NCI-H1930 (cell line): ENCODE results near the gene SYCP2.

Experiments
- DNase-seq, 2 experiments: peaks; one replicate each; lab custom pipeline; 2025; lab: John Stamatoyannopoulos, UW

The SYCP2 gene

DNA sequence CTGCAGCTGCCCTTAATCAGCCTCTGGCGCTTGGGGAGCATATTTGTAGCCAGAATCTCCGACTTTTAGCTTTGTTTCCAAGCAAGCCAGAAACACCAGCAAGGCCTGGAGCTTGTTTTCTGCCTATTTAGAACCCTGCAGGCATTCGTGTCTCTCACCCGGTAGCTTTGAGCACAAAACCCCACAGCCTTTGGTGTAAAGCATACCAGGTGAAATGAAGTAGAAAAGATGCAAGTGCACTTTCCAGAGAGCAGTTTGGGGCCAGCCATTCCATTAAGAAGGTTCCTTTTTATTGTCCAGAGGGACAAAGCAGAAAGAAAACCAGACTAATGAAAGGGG lies 7.5 kb upstream of the SYCP2 start:
- DNase-seq: no peak

DNA sequence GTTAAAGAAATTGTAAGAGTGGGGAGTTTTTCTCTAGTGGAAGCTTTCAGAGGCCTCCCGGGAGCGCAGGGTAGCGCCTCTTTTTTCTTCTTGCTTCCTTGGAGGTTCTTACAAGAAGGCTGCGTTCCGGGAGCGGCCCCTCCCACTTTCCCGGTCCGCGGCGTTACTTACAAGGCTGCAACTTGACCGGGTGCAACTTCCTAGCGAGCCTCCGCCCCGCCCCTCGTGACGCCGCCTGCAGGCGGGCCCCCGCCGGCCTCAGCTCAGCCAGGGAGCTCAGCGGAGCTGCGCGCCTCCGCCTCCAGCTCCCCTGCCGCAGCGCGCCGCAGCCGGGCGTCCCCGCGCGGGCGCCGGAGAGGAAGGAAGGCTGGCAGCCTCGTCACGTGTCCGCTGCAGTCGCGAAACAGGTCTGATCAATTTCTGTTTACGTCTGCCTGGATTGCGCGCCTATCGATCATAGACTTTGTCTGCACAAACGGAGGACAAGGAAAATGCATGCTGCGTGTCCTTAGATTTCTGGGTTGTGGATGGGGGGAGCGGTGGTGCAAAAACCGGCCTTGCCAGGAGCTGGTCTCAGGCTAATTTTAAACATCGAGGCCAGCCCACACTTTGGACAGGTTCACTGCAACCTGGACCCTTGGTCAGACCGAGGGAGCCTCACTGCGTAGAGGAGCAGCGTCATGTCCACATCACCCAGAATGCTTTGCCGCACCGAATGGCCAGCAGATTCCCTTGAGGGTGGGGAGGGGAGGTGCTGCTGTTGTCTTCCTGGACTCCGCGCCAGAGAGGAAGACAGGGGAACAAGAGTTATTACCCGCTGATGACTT lies 6.9 kb upstream of the SYCP2 start, which contains the start of the genes FAM217B and PPP1R3D:
Gene FAM217B (plus strand): TSS at position 261 of the 827 bp plus-strand sequence. CDS start 3,555 bp downstream, outside the sequence.
Gene PPP1R3D (minus strand): TSS at position 177 of the 827 bp plus-strand sequence. CDS start 374 bp downstream, outside the sequence.
- DNase-seq: peak; percentile 85 to 94

DNA sequence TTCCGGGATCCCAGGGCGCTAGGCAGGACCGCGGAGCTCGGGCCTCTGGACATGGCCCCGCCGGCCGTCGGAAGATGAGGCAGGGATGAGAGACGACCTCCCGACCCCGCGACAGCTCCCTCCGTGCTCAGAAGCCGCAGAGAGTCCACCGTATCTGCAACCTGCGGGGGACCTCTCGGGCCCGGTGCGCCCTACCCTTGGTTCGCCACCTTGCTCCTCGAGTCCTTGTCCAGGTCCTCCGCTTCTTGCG lies 6.4 kb upstream of the SYCP2 start:
- no peak for DNase-seq

DNA sequence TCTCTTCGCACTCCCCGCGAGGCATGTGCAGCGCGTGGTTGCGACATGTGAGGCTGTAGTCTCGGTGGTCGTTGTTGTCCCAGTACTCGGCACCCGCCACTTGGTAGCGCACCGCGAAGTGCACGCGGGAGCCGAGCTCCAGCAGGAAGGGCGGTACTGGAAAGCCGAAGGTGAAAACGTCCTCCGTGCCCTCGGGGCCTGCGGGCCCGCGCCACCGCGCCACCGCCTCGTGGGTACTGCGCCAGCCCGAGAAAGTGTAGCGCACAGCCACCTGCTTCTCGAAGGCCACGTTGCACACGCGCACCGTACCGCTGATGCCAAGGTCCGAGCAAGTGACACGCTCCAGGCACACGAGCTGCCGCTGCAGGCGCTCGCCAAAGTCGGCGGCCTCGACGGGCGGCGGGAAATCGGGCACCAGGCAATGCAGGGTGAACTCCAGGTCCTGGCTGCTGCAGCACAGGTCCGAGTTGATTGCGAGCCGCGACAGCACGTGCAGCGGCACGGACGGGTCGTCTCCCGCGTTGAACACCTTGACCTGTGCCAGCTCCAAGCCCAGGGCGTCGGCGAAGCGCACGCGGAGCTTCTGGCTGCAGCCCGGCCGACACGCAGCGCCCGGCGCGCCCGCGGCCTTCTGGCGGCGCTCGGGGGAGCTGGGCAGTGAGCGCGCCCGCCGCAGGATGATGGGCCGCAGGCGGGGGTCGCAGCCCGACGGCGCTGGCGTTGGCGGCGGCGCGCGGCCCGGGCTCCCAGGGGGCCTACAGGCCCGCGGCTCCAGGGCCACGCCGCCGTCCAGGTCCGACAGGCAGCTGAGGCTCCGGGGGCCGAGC lies 5.8 kb upstream of the SYCP2 start:
- DNase-seq: no peak

DNA sequence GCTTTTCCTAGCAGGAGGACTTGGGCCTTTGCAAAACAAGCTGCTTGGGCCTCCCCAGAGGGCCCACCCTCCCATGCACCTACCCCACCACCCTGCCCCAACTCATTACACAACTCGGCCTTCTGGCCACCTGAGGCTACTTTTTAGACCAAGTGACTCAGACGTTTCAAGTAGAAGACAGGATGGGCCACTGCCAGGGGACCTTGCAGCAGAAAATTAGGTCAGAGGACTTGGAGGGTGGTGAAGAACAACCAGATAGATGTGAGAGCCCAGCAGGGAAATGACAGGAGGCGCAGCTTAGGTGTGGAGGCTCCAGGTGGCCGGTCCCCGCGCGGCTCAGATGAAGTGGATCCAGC lies 5.2 kb upstream of the SYCP2 start:
- DNase-seq: no peak

DNA sequence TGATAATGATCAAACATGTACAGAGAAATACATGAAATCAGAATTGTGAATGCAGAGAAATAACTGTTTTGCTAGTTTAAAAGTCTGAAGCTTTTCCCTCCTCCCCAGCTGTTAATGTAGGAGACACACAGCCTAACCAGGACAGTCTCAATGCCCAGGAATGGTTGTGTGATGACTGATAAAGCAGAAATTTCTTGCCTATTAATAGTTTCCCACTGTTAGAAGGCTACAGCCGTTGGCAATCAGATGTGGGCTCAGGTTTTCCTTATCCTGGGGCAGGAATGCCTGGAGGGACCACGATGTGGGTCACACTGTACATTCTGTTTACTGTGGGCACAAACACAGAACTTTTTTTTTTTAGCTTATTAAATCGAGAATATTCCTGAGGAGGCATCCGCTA lies 4.8 kb upstream of the SYCP2 start:
- DNase-seq: no peak

DNA sequence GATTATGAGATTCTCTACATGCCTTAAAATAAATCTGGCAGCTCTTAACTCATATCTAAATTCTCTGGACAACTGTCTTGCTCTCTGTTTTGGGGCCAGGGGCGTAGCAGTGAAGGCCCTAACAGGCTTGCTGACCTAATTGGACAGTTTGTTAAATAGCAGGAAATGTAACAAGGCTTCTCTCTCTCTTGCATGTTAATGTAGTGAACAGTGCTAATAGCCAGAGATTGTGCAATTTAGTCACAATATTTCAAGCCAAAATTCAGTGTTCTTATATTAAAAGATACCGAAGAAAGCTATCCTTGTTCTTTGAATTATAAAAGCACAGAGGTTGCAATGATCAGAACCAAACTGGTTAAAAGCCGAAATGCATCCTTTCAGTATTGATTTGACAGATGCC lies 3.7 kb upstream of the SYCP2 start:
- no peak for DNase-seq

DNA sequence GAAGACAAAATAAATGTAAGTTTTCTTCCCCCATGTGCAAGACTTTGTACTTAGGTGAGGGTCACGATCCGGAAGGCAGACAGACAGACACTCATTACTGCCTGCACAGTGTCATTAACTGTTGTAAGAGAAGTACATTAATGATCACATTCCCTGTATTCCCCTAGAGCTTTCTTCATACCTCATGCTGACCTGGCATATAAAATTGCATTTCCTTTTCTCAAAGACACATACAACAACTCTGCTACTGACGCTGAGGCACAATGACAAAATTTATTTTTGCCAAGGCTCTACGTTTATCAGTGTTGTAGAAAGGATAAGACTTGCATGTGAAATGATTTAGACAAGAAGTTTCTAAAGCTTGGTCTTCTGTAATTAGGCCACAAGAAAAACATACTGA lies 3.0 kb upstream of the SYCP2 start:
- no peak for DNase-seq

DNA sequence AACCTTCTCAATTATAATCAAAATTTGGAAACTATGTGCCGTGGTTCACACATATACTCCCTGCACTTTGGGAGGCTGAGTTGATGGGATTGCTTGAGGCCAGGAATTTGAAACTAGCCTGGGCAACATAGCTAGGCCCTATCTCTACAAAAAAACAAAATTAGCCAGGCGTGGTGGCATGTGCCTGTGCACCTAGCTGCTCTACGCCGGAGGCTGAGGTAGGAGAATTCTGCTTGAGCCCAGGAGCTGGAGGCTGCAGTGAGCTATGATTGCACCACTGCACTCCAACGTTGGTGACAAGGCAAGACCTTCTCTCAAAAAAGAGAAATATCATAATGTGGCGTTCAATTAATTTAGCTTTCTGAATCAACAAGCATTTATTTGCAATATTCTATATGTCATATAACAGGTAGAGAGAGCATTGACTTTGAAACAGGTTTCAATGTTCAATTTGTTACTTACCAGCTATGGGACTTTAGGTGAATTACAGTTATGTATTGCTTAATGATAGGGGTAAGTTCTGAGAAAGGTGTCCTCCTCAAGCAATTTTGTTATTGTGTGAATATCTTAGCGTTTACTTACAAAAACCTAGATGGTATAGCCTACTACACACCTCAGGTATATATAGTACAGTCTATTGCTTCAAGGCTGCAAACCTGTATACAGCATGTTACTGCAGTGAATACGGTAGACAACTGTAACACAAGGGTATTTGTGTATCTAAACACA lies 2.2 kb upstream of the SYCP2 start:
- no peak for DNase-seq

DNA sequence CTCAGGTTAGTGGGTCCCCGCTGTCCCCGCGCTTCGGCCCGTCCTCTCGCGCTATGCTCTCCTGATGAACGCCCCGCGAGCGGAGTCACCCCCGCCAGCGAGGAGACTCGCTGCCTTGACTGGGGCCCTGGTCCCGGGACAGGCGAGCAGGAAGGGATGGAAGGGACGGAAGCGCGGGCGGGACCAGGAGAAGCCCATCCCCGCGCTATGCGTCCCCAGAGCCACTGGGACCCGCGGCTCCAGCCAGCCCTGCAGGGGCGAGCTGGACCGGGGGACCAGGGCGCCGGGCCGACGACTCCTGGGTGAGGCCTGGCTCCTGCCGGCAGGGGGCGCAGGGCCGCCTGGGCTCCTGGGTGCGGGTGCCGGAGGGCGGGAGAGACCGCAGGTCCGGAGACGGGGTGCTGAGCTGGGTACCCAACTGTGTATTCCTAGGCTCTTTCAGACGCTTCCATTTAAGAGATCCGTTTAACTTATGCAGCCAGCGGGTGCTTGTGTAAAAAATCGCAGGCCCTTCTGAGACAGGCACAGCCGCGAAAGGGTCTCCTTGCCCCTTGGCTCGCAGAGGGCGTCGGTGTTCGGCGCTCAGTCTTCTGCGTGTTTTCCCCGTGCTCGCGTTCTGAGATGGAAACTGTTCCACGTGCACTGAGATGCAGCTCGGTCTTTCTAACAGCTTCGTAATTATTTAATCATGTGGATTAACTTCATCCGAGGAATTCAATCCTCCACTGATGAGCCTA lies 580 bp upstream of the SYCP2 start:
- DNase-seq: no peak

DNA sequence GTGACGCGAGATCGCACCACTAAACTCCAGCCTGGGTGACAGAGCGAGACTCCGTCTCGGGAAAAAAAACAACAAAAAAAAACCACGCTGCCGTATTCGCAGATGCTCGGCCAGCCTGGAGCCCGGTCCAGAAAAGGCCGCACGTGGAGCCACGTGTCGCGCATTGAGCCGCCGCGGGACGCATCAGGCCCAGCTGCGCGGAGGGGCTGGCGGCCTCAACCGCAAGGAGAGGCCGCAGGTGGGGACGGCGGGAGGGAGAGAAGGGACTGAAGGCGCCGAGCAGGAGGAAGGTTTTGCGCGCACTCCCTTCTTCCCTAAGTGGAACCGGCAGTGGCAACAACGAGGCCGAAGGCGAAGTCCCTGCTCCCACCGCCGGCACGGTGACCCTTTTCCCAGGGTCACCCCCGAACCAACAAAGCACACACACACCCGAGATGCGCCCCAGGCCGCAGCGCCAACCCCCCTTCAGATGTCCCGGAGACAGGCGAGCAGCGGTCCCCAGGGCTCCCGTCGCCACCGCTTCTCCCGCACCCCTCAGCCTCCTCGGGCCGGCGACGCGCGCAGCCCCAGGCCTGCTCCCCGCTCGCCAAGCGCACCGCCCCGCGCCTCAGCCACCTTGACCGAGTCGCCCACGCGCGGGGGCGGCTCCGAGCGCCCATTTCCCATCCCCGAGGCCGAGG lies 681 bp downstream of the SYCP2 start:
- DNase-seq: no peak

DNA sequence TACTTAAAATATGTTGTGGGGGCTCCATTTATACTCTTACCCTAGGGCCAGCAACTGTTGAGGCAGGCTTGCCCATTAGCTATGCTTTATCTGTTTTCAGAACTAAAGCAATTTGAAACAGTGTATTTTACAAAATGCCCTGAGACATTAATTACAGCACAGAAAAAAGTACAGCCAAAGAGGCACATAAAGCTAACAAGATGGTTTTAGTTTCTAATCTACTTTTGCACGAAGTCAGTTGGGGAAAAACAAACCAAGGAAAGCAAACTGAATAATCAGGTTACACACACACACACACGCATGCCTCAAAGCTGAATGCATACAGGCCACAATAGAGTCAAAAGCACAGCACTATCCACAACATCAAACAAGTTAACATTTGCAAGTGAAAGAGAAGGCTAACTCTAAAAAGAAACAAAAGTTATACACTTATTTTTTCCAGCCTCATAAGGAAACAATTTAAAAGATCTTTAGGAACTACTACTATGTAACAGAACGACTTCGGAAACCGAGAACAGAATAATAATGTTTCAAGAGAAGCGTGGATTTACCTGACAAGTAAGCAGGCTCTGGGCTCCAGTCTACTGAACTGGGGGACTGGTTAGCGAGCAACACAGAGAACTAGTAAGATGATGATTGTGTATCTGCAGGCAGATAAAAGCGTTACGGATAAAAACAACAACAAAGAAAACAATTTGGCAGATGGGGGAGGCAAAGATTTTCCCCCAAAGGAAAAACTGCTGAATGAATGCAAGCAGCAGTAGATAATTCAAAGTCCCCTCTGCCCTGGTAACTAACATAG lies 1.7 kb downstream of the SYCP2 start:
- no peak for DNase-seq

DNA sequence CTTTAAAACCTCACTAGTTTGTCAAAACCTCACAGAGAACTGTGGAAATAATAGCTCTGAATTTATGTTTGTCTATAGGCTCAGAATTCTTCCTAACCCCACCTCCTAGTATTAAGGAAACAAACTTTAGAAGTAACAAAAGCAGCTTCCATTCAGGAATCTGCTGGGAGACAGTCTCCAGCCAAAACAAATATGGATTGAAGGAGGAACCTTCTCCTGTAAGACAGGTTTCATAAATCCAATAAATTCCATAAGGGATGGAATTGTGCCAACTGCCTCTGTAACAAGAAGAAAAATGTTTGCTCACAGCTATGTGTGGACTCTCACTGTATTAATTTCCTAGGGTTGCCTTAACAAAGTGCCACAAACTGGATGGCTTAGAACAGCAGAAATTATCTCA lies 7.5 kb downstream of the SYCP2 start:
- DNase-seq: no peak

DNA sequence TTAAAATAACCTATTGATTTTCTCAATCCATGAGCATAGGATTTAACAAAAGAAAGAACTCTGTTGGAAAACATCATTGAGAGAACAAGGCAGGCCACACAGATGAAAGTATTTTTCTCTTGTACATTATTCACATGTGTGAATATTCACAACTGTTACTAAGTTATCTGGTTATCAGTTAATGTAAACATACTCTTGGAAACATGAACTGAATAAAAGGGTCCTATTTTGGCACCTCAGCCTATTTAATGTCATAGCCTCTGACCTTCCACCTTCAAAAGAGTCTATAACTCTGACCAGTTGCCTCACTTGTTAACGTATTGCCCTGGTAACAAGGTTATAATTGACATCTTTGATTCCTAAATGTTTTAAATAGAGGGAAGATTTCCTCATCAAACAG lies 8.1 kb downstream of the SYCP2 start:
- no peak for DNase-seq

DNA sequence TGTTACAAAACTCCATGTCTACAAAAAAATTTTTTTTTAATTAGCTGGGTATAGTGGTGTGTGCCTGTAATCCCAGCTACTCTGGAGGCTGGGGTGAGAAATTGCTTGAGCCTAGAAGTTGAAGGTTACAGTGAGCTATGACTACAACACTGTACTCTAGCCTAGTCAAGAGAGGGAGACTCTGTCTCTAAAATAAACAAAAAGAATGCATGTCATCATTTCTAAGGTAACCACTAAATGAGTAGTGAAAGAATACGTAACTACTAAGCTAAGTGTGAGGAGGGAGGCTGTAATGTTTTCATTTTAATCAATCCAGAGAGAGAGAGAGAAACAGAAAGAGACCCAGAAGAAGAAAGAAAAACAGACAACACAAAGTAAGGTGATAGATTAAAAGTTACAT lies 9.9 kb downstream of the SYCP2 start:
- DNase-seq: no peak

DNA sequence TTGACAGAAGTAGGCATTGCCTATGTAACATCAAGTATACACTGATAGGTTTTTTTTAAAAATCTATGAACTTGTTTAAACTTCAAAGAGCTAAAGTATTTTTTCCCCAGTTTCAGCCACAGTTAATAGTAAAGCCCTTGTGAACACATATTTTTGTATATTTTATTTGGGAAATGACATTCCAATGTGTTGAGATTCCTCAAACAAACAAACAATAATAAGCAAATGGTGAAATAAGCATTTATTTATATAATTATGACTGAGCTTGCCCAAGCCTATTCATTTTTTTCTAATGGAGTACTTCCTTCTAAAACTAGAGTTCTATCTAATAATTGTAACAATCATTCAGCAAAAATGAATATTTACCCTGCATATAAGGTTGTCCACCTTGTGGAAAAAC lies 12.5 kb downstream of the SYCP2 start:
- DNase-seq: no peak

DNA sequence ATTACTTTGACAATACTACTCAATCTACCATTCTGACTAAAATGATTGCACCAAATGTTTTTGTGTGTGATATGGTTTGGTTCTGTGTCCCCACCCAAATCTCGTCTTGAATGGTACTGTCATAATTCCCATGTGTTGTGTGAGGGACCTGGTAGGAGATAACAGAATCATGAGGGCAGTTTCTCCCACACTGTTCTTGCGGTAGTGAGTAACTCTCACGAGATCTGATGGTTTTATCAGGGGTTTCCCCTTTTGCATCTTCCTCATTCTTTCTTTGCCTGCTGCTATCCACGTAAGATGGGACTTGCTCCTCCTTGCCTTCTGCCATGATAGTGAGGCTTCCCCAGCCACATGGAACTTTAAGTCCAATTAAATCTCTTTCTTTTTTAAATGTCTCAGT lies 20.8 kb downstream of the SYCP2 start:
- DNase-seq: no peak

DNA sequence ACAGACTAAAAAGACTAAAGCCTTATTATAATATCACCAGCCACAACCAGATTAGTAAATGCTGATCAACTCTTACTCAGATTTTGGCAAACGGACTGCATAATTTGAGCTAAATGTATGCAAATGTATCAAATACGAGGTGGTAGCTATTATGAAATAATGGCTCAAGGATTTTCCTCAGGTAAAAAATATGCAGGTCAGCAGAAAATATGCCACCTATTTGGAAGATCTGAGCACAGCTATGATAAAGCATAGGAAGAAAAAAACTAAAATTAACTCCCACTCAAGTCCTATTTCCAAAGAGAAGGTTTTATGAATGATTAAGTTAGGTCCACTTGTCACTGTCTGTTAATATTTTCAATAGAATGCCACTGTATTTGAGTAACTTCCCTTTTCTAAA lies 22.4 kb downstream of the SYCP2 start:
- DNase-seq: no peak

DNA sequence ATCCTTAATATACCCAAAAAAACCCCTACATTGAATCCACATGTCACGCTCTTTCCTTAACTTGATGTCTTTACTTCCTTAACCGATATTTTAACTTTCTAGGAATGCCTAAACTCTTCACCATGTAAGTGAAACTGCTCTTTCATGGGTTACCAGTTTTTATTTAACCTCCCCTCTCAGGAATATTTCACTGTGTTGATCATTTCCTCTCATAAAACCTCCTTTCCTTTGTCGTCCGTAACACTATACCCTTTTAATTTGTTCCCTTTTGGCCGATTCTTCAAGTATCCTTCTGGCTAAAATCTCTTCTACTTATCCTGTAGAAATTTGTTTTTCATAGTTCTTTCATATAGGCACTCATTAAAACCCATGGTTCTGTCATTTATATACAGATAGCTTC lies 24.6 kb downstream of the SYCP2 start:
- DNase-seq: no peak

DNA sequence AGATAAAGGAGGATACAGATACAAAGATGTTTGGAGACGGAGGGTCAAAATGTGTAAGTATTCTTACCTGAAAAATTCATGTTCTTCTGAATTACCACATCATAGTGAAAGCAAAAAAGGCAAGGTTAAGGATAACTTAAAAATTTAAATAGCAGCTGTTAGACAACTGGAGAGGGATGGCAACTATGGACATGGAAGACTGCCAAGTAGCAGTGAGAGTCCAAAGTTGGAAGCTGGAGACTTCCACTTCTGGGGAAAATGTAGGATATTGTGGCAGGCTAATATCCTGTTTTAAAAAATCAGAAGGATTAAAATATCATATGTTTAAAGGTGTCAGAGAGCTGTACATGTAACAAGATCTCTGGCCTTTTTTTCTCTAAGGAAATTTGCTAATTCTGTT lies 29.8 kb downstream of the SYCP2 start:
- no peak for DNase-seq

DNA sequence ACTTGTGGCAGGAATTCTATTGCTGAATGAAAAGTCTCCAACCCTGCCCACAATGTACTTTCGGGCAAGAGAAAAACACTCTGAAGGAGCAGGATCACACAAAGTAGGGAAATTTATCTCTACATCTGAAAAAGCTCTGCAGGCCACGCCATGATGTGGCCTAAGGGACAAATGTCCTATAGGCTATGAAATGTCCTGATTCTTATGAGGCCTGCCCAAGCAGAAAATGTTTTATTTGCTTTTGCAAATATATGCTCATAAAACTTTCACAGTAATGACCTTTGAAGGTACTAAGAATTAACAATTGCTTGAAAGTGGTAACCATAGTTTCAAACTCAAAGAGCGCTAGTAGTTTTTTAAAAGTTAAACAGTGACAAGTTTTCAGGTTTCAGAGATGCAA lies 31.0 kb downstream of the SYCP2 start:
- no peak for DNase-seq
